Right atrium auricular region (tissue), 2 donors: ENCODE measurements around the gene MEF2A. TPM values are rescaled to one million over a fixed set of nuclear protein-coding genes. Genes with fewer than 3 reads are reported as not detected.
"Not testable (repeated sequence)": the region's sequence is repeated elsewhere in the genome, so short reads cannot be mapped to it uniquely, and the experiment has no call there.

Experiments used
- DNase-seq: peaks from one replicate; pipeline ENCODE4 v3.0.0-alpha.2; 2019; ENCODE audit warnings: low spot score
- H3K27ac ChIP-seq, 2 donors: fragments of 200-600 bp; sonication (generic); 1 replicate in 1 of 2; 2 replicates in 1 of 2; pipeline ENCODE4 v1.5.1; 2016 to 2019
- H3K27me3 ChIP-seq, 2 donors: fragments of 200-600 bp; sonication (generic); one replicate each; pipeline versions ENCODE4 v1.5.1 to v1.6.0; 2017 to 2019
- H3K36me3 ChIP-seq: fragments of 200-600 bp; sonication (generic); one replicate; pipeline ENCODE4 v1.5.1; 2016
- H3K4me1 ChIP-seq, 2 donors: fragments of 200-600 bp; sonication (generic); one replicate each; pipeline versions ENCODE4 v1.5.1 to v1.6.0; 2017 to 2019
- H3K4me3 ChIP-seq, 2 donors: fragments of 200-600 bp; sonication (generic); 1 replicate in 1 of 2; 2 replicates in 1 of 2; pipeline ENCODE4 v1.5.1; 2017 to 2019; ENCODE audit warnings: mild to moderate bottlenecking in 1 of 2, moderate library complexity in 1 of 2
- H3K9me3 ChIP-seq, 2 donors: fragments of 200-600 bp; sonication (generic); one replicate each; pipeline ENCODE4 v1.5.1; 2019
- total RNA-seq, 2 donors: library from RNA; depleted of rRNA; stranded (reverse); fragments of >200 nt; gene quantifications; one replicate each; pipeline ENCODE4 v1.1.0, GENCODE V29; 2016
- TF ChIP-seq, protein P1 (sequence below), 2 donors: fragments of 200-600 bp; sonication (generic); IDR thresholded peaks; one replicate each; pipeline ENCODE4 v1.5.1; 2019; ENCODE audit warnings: antibody characterized with exemption in 2 of 2

The MEF2A gene
- total RNA-seq: 100 to 1,000 TPM; 175 to 245 TPM

DNA sequence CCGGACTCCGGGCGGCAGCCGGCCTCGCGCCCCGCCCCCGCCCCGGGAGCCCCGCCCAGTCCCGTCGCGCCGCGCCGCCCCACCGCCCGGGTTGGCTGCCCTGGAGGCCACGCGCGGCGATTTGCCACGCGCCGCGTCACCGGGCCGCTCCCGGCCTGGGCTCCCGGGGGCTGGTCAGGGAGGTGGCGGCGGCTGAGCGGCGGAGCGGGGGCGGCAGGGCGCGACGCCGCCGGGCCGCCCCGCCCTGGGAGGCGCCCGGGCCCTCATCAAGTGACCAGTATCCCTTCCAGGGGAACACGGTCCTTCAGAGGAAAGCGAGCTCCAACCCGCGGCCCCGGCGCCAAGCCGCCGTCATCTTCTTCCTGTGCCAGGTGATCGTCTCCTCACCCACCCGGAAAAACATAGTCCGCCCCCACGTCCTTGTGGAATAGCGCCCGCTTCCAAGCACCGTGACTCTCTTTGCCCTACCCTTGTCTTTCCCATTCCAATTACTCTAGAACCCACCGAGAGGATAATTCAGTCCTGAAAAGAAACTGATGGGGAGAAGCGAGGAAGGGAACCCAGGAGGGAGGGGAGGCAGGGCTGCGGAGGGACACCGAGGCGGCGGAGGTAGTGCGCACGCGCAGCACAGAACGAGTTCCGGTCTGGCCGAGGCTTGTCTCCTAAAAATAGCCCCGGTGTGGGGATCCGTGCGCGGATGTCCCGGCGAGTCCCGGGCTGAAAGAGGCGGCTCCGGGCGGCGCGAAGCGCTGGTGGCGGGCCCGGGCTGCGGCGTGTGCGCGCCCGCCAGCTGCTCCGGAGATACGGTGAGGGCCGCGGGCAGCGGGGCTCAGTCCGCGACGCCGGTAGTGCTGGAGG is at the start of gene MEF2A:
TSS of gene MEF2A (plus strand) at position 686 of the 858 bp plus-strand sequence. CDS start 67,136 bp downstream, outside the sequence.
- Histone ChIP-seq H3K4me3 (peak within 1 kb of the TSS; percentile 99 to 100), H3K27ac (peak within 1 kb of the TSS; percentile 100), H3K4me1 (peaks cover 0 to 43% of the 10 kb centered on the region in 2 donors), H3K27me3 (no peaks in the 10 kb centered on the region), H3K9me3 (no peaks in the 10 kb centered on the region), H3K36me3 (no peaks in the 10 kb centered on the region)
- DNase-seq: peak; percentile 93
- TF ChIP-seq, protein P1, sequence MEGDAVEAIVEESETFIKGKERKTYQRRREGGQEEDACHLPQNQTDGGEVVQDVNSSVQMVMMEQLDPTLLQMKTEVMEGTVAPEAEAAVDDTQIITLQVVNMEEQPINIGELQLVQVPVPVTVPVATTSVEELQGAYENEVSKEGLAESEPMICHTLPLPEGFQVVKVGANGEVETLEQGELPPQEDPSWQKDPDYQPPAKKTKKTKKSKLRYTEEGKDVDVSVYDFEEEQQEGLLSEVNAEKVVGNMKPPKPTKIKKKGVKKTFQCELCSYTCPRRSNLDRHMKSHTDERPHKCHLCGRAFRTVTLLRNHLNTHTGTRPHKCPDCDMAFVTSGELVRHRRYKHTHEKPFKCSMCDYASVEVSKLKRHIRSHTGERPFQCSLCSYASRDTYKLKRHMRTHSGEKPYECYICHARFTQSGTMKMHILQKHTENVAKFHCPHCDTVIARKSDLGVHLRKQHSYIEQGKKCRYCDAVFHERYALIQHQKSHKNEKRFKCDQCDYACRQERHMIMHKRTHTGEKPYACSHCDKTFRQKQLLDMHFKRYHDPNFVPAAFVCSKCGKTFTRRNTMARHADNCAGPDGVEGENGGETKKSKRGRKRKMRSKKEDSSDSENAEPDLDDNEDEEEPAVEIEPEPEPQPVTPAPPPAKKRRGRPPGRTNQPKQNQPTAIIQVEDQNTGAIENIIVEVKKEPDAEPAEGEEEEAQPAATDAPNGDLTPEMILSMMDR (IDR thresholded peaks at IDR 0.05): no peak

DNA sequence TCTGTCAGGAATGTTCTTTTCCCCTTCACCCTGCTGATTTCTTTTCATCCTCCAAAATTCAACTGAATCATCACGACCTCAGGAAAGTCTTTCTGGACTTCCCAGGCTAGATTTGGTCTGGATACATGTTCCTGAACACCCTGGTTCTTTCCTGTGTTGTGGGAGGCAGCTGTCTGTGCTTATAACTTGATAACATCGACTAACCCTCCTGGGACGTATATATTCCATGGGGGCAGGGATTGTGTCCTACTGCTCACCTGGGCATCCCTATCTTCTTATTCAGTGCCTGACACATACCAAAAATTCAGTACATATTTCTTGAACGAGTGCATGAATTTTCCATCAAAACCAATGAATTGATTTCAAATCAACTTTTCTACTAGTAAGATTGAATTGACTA is 47.6 kb upstream of the MEF2A start:
- Histone ChIP-seq H3K4me3 (no peak overlapping the region), H3K36me3 (no peaks in the 10 kb centered on the region), H3K4me1 (no peaks in the 10 kb centered on the region), H3K27me3 (no peaks in the 10 kb centered on the region), H3K9me3 (no peaks in the 10 kb centered on the region), H3K27ac (no peak overlapping the region)
- DNase-seq: no peak
- TF ChIP-seq, protein P1 (IDR thresholded peaks at IDR 0.05): no peak

DNA sequence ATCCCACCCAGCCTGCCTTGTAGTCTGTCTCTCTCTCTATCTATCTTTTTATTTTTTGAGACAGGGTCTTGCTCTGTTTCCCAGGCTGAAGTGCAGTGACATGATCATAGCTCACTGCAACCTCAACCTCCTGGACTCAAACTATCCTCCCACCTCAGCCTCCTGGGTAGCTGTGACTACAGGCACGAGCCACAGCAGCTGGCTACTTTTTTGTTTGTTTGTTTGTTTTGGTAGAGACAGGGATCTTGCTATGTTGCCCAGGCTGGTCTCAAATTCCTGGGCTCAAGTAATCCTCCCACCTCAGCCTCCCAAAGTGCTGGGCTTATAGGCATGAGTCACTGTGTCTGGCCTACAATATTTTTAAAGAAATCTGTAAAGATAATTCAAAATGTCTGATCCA is 46.4 kb upstream of the MEF2A start:
- not testable (repeated sequence) for H3K27me3 ChIP-seq, H3K27ac ChIP-seq, H3K4me3 ChIP-seq, DNase-seq, H3K4me1 ChIP-seq, H3K9me3 ChIP-seq, H3K36me3 ChIP-seq

DNA sequence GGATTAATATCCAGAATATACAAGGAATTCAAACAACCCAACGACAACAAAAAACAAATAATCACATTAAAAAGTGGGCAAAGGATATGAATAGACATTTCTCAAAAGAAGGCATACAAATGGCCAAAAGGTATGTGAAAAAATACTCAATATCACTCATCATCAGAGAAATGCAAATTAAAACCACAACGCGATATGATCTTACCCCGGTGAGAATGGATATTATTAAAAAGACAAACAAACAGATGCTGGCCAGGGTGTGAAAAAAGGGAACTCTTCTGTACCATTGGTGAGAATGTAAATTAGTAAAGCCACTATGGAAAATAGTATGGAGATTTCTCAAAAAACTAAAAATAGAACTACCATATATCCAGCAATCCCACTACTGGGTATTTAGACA is 43.5 kb upstream of the MEF2A start:
- H3K9me3 ChIP-seq: no peaks in the 10 kb centered on the region
- H3K27me3 ChIP-seq: no peaks in the 10 kb centered on the region
- no peaks in the 10 kb centered on the region for H3K36me3 ChIP-seq
- H3K4me3 ChIP-seq: no peak overlapping the region
- no peak for DNase-seq
- no peak overlapping the region for H3K27ac ChIP-seq
- TF ChIP-seq, protein P1 (IDR thresholded peaks at IDR 0.05): no peak
- no peaks in the 10 kb centered on the region for H3K4me1 ChIP-seq

DNA sequence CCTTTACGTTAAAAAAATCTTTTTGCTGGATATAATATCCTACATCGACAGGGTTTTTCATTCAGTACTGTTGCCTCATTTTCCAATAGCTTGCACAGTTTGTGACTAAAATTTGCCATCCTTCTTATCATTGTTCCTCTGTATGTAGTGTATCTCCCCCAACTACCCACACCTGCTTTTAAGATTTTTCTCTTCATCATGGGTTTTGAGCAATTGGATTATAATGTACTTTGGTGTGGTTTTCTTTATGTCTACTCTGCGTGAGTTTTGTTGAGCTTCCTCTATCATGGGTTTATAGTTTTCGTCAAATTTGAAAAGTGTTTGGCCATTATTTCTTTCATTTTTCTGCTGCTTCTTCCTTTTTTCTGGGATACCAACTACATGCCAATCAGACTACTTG is 39.6 kb upstream of the MEF2A start:
- Histone ChIP-seq H3K4me3 (no peak overlapping the region), H3K36me3 (no peaks in the 10 kb centered on the region), H3K27ac (no peak overlapping the region), H3K4me1 (no peaks in the 10 kb centered on the region), H3K9me3 (peaks cover 0 to 4% of the 10 kb centered on the region in 2 donors), H3K27me3 (no peaks in the 10 kb centered on the region)
- TF ChIP-seq, protein P1 (IDR thresholded peaks at IDR 0.05): no peak
- no peak for DNase-seq

DNA sequence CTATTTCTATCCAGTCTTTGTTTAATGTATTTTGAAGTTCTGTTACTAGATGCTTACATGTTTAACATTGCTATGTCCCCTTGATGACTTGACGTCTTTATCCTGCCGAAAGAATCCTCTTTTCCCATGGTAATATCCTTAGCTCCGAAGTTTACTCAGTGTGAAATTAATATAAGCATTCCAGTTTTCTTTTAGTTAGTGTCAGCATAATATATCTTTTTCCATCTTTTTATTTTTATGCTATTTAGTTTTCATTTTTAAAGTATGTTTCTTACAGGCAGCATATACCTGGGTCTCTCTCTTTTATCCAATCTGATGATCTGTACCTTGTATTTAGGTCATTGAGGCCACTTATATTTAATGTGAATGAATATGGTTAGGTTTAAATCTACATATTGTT is 39.1 kb upstream of the MEF2A start:
- no peak for DNase-seq
- TF ChIP-seq, protein P1 (IDR thresholded peaks at IDR 0.05): no peak

More for the DNA sequence above, 39.1 kb upstream of the MEF2A start:
- Histone ChIP-seq H3K4me3 (no peak overlapping the region), H3K9me3 (peaks cover 0 to 4% of the 10 kb centered on the region in 2 donors), H3K36me3 (no peaks in the 10 kb centered on the region), H3K4me1 (no peaks in the 10 kb centered on the region), H3K27me3 (no peaks in the 10 kb centered on the region), H3K27ac (no peak overlapping the region)
